ENCODE measurements around the gene USH2A. TPM values are rescaled to one million over a fixed set of nuclear protein-coding genes. Genes with fewer than 3 reads are reported as not detected.

USH2A gene
- total RNA-seq, 1 experiment from 2014 or later: 0.02 TPM

GRCh38 chr1:215794156-215794555 is 629.1 kb downstream of the USH2A start:
- no peak for DNase-seq (ENCODE audit: low read depth)

- DNase-seq (ENCODE audit: low read depth): peak; percentile 61
These were observed 630.1 kb downstream of the USH2A start for GRCh38 chr1:215793180-215793579.

GRCh38 chr1:215792446-215792845 is 630.8 kb downstream of the USH2A start:
- no peak for DNase-seq (ENCODE audit: low read depth)

GRCh38 chr1:215789981-215790380 is 633.3 kb downstream of the USH2A start:
- DNase-seq (ENCODE audit: low read depth): no peak

GRCh38 chr1:215786997-215787396 is 636.3 kb downstream of the USH2A start:
- no peak for DNase-seq (ENCODE audit: low read depth)

- no peak for DNase-seq (ENCODE audit: low read depth)
These were observed 642.6 kb downstream of the USH2A start for GRCh38 chr1:215780641-215781040.

GRCh38 chr1:215780139-215780538 is 643.1 kb downstream of the USH2A start:
- no peak for DNase-seq (ENCODE audit: low read depth)

- DNase-seq (ENCODE audit: low read depth): no peak
These were observed 643.5 kb downstream of the USH2A start for GRCh38 chr1:215779729-215780128.

GRCh38 chr1:215777370-215777925 is 645.8 kb downstream of the USH2A start:
- peak; percentile 48 for DNase-seq (ENCODE audit: low read depth)

- no peak for DNase-seq (ENCODE audit: low read depth)
These were observed 646.9 kb downstream of the USH2A start for GRCh38 chr1:215776336-215776735.

GRCh38 chr1:215772151-215772550 is 651.1 kb downstream of the USH2A start:
- no peak for DNase-seq (ENCODE audit: low read depth)

- no peak for DNase-seq (ENCODE audit: low read depth)
These were observed 654.9 kb downstream of the USH2A start for GRCh38 chr1:215768303-215768702.

- no peak for DNase-seq (ENCODE audit: low read depth)
These were observed 655.5 kb downstream of the USH2A start for GRCh38 chr1:215767761-215768160.

- no peak for DNase-seq (ENCODE audit: low read depth)
These were observed 656.7 kb downstream of the USH2A start for GRCh38 chr1:215766521-215766920.

GRCh38 chr1:215765833-215766232 is 657.4 kb downstream of the USH2A start:
- no peak for DNase-seq (ENCODE audit: low read depth)

- DNase-seq (ENCODE audit: low read depth): no peak
These were observed 661.8 kb downstream of the USH2A start for GRCh38 chr1:215761446-215761845.

- no peak for DNase-seq (ENCODE audit: low read depth)
These were observed 669.1 kb downstream of the USH2A start for GRCh38 chr1:215754112-215754511.

GRCh38 chr1:215749414-215749813 is 673.8 kb downstream of the USH2A start:
- DNase-seq (ENCODE audit: low read depth): peak; percentile 79

- DNase-seq (ENCODE audit: low read depth): no peak
These were observed 674.8 kb downstream of the USH2A start for GRCh38 chr1:215748431-215748830.

GRCh38 chr1:215744419-215744818 is 678.8 kb downstream of the USH2A start:
- DNase-seq (ENCODE audit: low read depth): no peak

GRCh38 chr1:215739025-215739424 is 684.2 kb downstream of the USH2A start:
- DNase-seq (ENCODE audit: low read depth): no peak

- DNase-seq (ENCODE audit: low read depth): no peak
These were observed 691.5 kb downstream of the USH2A start for GRCh38 chr1:215731699-215732098.

- no peak for DNase-seq (ENCODE audit: low read depth)
These were observed 692.6 kb downstream of the USH2A start for GRCh38 chr1:215730600-215730999.

GRCh38 chr1:215728169-215728568 is 695.1 kb downstream of the USH2A start:
- DNase-seq (ENCODE audit: low read depth): no peak
